ENCODE data around the gene RFXANK. TPM values are rescaled to one million over a fixed set of nuclear protein-coding genes. Genes with fewer than 3 reads are reported as not detected.

Gene RFXANK
- polyA plus RNA-seq, 1 experiment, result 53.3 TPM

GRCh38 chr19:19211499-19212420, 19.7 kb downstream of the RFXANK start, which contains the start of gene NCAN:
TSS of gene NCAN (plus strand) at chr19:19211958. CDS start at chr19:19216954, 4,996 bp downstream.
- POLR2A ChIA-PET, result no interaction called here
- Histone ChIP-seq H3K27me3 (ENCODE audit: control insufficient read depth, insufficient read depth, low read length) (peaks cover 27% of the 10 kb centered on the region), H3K9me3 (ENCODE audit: control insufficient read depth, insufficient read depth, low read length) (no peaks in the 10 kb centered on the region), H3K4me3 (ENCODE audit: low read depth, low read length) (no peak within 1 kb of the TSS), H3K27ac (ENCODE audit: low read depth, low read length) (no peak within 1 kb of the TSS)
- no peak for DNase-seq (ENCODE audit: low read depth, low spot score)
- no peak for TF ChIP-seq CTCF (IDR thresholded peaks at IDR 0.05; ENCODE audit: low read depth, low read length)
- CTCF ChIA-PET, result no interaction called here

GRCh38 chr19:19212916-19213315, 20.9 kb downstream of the RFXANK start:
- Histone ChIP-seq H3K27me3 (ENCODE audit: control insufficient read depth, insufficient read depth, low read length) (peaks cover 27% of the 10 kb centered on the region), H3K27ac (ENCODE audit: low read depth, low read length) (no peak overlapping the region), H3K4me3 (ENCODE audit: low read depth, low read length) (no peak overlapping the region), H3K9me3 (ENCODE audit: control insufficient read depth, insufficient read depth, low read length) (no peaks in the 10 kb centered on the region)
- ChIA-PET CTCF (no interaction called here), POLR2A (no interaction called here)
- no peak for TF ChIP-seq CTCF (IDR thresholded peaks at IDR 0.05; ENCODE audit: low read depth, low read length)
- DNase-seq (ENCODE audit: low read depth, low spot score), result no peak

- POLR2A ChIA-PET, result no interaction called here
- CTCF ChIA-PET, result no interaction called here
- no peak for TF ChIP-seq CTCF (IDR thresholded peaks at IDR 0.05; ENCODE audit: low read depth, low read length)
- Histone ChIP-seq H3K27me3 (ENCODE audit: control insufficient read depth, insufficient read depth, low read length) (peaks cover 27% of the 10 kb centered on the region), H3K4me3 (ENCODE audit: low read depth, low read length) (no peak overlapping the region), H3K9me3 (ENCODE audit: control insufficient read depth, insufficient read depth, low read length) (no peaks in the 10 kb centered on the region), H3K27ac (ENCODE audit: low read depth, low read length) (no peak overlapping the region)
- DNase-seq (ENCODE audit: low read depth, low spot score), result no peak
These were observed 21.5 kb downstream of the RFXANK start for GRCh38 chr19:19213426-19214158.

DNA sequence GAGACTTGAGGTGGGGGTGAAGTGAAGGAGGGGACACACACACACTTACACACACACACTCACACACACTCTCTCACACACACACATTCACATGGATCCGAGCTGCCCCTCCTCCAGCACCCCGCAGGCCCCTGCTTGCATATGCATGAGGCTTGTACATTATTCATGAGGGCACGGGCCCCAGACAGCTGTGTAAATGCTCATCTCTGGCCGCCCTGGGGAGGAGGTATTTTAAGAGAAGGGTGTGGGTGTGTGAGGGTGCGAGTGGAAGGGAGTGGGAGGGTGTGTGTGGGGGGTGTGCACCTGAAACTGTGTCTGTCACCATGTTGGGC, 22.1 kb downstream of the RFXANK start:
- H3K4me3 ChIP-seq (ENCODE audit: low read depth, low read length), result no peak overlapping the region
- no peaks in the 10 kb centered on the region for H3K9me3 ChIP-seq (ENCODE audit: control insufficient read depth, insufficient read depth, low read length)
- H3K27me3 ChIP-seq (ENCODE audit: control insufficient read depth, insufficient read depth, low read length), result peaks cover 27% of the 10 kb centered on the region
- ChIA-PET POLR2A (no interaction called here), CTCF (interaction anchor here (1.5 kb wide), 1 partner anchor 11 kb away, joined by 3 read pairs; no protein-coding TSS in a partner anchor)
- no peak for TF ChIP-seq CTCF (IDR thresholded peaks at IDR 0.05; ENCODE audit: low read depth, low read length)
- no peak overlapping the region for H3K27ac ChIP-seq (ENCODE audit: low read depth, low read length)
- DNase-seq (ENCODE audit: low read depth, low spot score), result no peak

- POLR2A ChIA-PET, result interaction anchor here (0.9 kb wide), 1 partner anchor 12 kb away, joined by 3 read pairs; the partner anchor contains the start of gene NR2C2AP
- CTCF ChIA-PET, result interaction anchor here (1.5 kb wide), 1 partner anchor 10 kb away, joined by 3 read pairs; no protein-coding TSS in a partner anchor
These were observed 22.8 kb downstream of the RFXANK start for GRCh38 chr19:19214892-19215291.

More at GRCh38 chr19:19214892-19215291, 22.8 kb downstream of the RFXANK start:
- DNase-seq (ENCODE audit: low read depth, low spot score), result peak; percentile 21
- no peak for TF ChIP-seq CTCF (IDR thresholded peaks at IDR 0.05; ENCODE audit: low read depth, low read length)
- H3K9me3 ChIP-seq (ENCODE audit: control insufficient read depth, insufficient read depth, low read length), result no peaks in the 10 kb centered on the region
- peaks cover 27% of the 10 kb centered on the region for H3K27me3 ChIP-seq (ENCODE audit: control insufficient read depth, insufficient read depth, low read length)
- no peak overlapping the region for H3K27ac ChIP-seq (ENCODE audit: low read depth, low read length)
- no peak overlapping the region for H3K4me3 ChIP-seq (ENCODE audit: low read depth, low read length)
